WTC11 (cell line): Measurements from ENCODE around the gene DUSP6. TPM values are rescaled to one million over a fixed set of nuclear protein-coding genes. Genes with fewer than 3 reads are reported as not detected.

ENCODE experiments used
- ATAC-seq: fragments of 200-7000 bp; cut with Tn5 transposase; 2 replicates; pipeline ENCODE4 v1.10.0; 2021; ENCODE audit warnings: mild to moderate bottlenecking, moderate library complexity
- CTCF ChIA-PET: fragments of 300-600 bp; sonication (Branson Sonifier 250); formaldehyde crosslinking; loops from one replicate; lab custom pipeline; 2021; ENCODE audit warnings: antibody characterized with exemption; lab: Charles Lee
- POLR2A ChIA-PET: fragments of 350-600 bp; sonication (Branson Sonifier 250); formaldehyde crosslinking; loops from one replicate; lab custom pipeline; 2021; ENCODE audit warnings: antibody characterized with exemption; lab: Charles Lee
- DNase-seq: peaks from one replicate; pipeline ENCODE4 v3.0.0; 2021; ENCODE audit warnings: low spot score
- H3K27ac Mint-ChIP-seq: 2 replicates; pipeline ENCODE4 v1.8.0; 2021; ENCODE audit warnings: mixed read lengths
- H3K27me3 Mint-ChIP-seq: 2 replicates; pipeline ENCODE4 v1.8.0; 2021; ENCODE audit warnings: low read depth, mild to moderate bottlenecking, moderate library complexity, mixed read lengths
- H3K36me3 Mint-ChIP-seq: 2 replicates; pipeline ENCODE4 v1.8.0; 2021; ENCODE audit warnings: mixed read lengths
- H3K4me1 Mint-ChIP-seq: 2 replicates; pipeline ENCODE4 v1.8.0; 2022; ENCODE audit warnings: mixed read lengths
- H3K4me3 Mint-ChIP-seq: 2 replicates; pipeline ENCODE4 v1.8.0; 2021; ENCODE audit warnings: mild to moderate bottlenecking, moderate library complexity, mixed read lengths
- H3K9me3 Mint-ChIP-seq: 2 replicates; pipeline ENCODE4 v1.8.0; 2021; ENCODE audit warnings: mixed read lengths
- ATF3 ChIP-seq: sonication (generic); formaldehyde crosslinking; conservative IDR thresholded peaks from 2 replicates; pipeline ENCODE4 v1.8.1; 2022; ENCODE audit warnings: mild to moderate bottlenecking, missing genetic modification reagents
- CBFB ChIP-seq: sonication (generic); formaldehyde crosslinking; IDR thresholded peaks from 2 replicates; pipeline ENCODE4 v1.8.1; 2022; ENCODE audit warnings: mild to moderate bottlenecking, low read depth, missing genetic modification reagents
- CREB1 ChIP-seq: sonication (generic); formaldehyde crosslinking; IDR thresholded peaks from 2 replicates; pipeline ENCODE4 v1.8.0; 2023; ENCODE audit warnings: mild to moderate bottlenecking, missing genetic modification reagents
- ELF4 ChIP-seq: sonication (generic); formaldehyde crosslinking; IDR thresholded peaks from 2 replicates; pipeline ENCODE4 v1.8.1; 2022; ENCODE audit warnings: low read depth, mild to moderate bottlenecking, moderate library complexity, missing genetic modification reagents
- ERG ChIP-seq: fragments of 250-450 bp; sonication (Bioruptor Pico); IDR thresholded peaks from 2 replicates; pipeline ENCODE4 v1.8.0; 2021; ENCODE audit warnings: mild to moderate bottlenecking
- ETV6 ChIP-seq: sonication (generic); formaldehyde crosslinking; IDR thresholded peaks from 2 replicates; pipeline ENCODE4 v1.8.1; 2022; ENCODE audit warnings: mild to moderate bottlenecking, missing genetic modification reagents
- FOXJ3 ChIP-seq: sonication (generic); formaldehyde crosslinking; IDR thresholded peaks from 2 replicates; pipeline ENCODE4 v1.9.0; 2021; ENCODE audit warnings: missing genetic modification reagents, mild to moderate bottlenecking, borderline replicate concordance
- GRHL2 ChIP-seq: fragments of 250-450 bp; sonication (Bioruptor Pico); IDR thresholded peaks from 2 replicates; pipeline ENCODE4 v1.8.0; 2022; ENCODE audit warnings: mild to moderate bottlenecking, moderate library complexity; ENCODE audit not compliant: insufficient replicate concordance, severe bottlenecking
- JAZF1 ChIP-seq: fragments of 250-450 bp; sonication (Bioruptor Pico); IDR thresholded peaks from 2 replicates; pipeline ENCODE4 v1.9.0; 2021; ENCODE audit warnings: moderate library complexity, mild to moderate bottlenecking, inconsistent platforms
- MXD4 ChIP-seq: fragments of 250-450 bp; sonication (Bioruptor Pico); IDR thresholded peaks from 2 replicates; pipeline ENCODE4 v1.8.0; 2021; ENCODE audit warnings: mild to moderate bottlenecking, moderate library complexity, borderline replicate concordance
- NFYB ChIP-seq: sonication (generic); formaldehyde crosslinking; conservative IDR thresholded peaks from 2 replicates; pipeline ENCODE4 v1.8.0; 2022; ENCODE audit warnings: low read depth, missing genetic modification reagents
- TEAD4 ChIP-seq: sonication (generic); formaldehyde crosslinking; IDR thresholded peaks from 2 replicates; pipeline ENCODE4 v1.8.0; 2022; ENCODE audit warnings: mild to moderate bottlenecking, missing genetic modification reagents
- total RNA-seq: library from RNA; stranded (reverse); gene quantifications from 3 replicates; pipeline ENCODE4 v1.2.3, GENCODE V29; 2021
- TF ChIP-seq, protein P1 (sequence below): sonication (generic); formaldehyde crosslinking; IDR thresholded peaks from 2 replicates; pipeline ENCODE4 v1.8.0; 2023; ENCODE audit warnings: mild to moderate bottlenecking, missing genetic modification reagents
- TF ChIP-seq, protein P2 (sequence below): sonication (generic); formaldehyde crosslinking; IDR thresholded peaks from 2 replicates; pipeline ENCODE4 v1.8.1; 2022; ENCODE audit warnings: mild to moderate bottlenecking, missing genetic modification reagents, moderate library complexity, borderline replicate concordance
- TF ChIP-seq, protein P3 (sequence below): sonication (generic); formaldehyde crosslinking; IDR thresholded peaks from 2 replicates; pipeline ENCODE4 v1.8.0; 2022; ENCODE audit warnings: missing genetic modification reagents
- TF ChIP-seq, protein P4 (sequence below): sonication (generic); formaldehyde crosslinking; IDR thresholded peaks from 2 replicates; pipeline ENCODE4 v1.8.0; 2022; ENCODE audit warnings: mild to moderate bottlenecking, missing genetic modification reagents
- TF ChIP-seq, protein P5 (sequence below): sonication (generic); formaldehyde crosslinking; IDR thresholded peaks from 2 replicates; pipeline ENCODE4 v1.8.1; 2022; ENCODE audit warnings: low read depth, missing genetic modification reagents, borderline replicate concordance
- TF ChIP-seq, protein P6 (sequence below): fragments of 250-450 bp; sonication (Bioruptor Pico); IDR thresholded peaks from 2 replicates; pipeline ENCODE4 v1.9.0; 2021; ENCODE audit warnings: moderate library complexity, mild to moderate bottlenecking, inconsistent platforms, borderline replicate concordance

Gene DUSP6
- total RNA-seq, 1 experiment from 2014 or later = 245 TPM

DNA sequence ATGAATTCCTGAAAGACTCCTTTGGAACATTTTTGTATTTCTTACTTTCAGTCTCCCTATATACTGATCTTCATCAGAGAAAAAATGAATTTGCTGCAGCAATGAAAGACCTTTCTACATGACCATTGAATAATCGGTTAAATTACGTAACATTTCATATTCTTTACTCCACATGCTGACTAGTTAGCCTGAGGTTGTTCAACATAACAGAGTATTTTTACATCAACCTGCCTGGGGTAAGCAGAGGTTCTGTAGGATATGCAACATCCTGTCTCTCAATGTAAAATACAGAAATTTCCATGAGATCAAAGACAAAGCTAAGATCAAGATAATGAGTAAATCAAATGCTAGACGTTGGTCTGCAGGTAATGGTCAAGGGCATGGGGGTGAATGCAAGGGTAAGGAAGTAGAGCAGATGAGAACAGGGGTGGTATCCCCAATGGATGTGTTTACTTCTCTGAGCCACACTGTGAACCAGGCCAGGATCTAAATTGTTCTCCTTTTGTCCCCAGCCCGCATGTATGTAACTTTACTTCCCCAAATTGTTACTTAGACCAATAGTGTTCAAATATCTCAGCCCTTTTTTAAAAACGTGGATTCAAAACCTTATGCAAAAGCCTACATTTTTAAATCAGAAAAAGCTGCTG lies 45.4 kb downstream of the DUSP6 start:
- POLR2A ChIA-PET = interaction anchor here (0.9 kb wide), 1 partner anchor 208 kb away, joined by 3 read pairs; no protein-coding TSS in a partner anchor
- no peaks in the 10 kb centered on the region; the same call in 1 of the 2 replicates for H3K27me3 Mint-ChIP-seq
- peak; percentile 51 for ATAC-seq
- H3K4me3 Mint-ChIP-seq = no peak overlapping the region
- TF ChIP-seq ERG (CRISPR knock-in tag) (no peak), CBFB (CRISPR knock-in tag) (no peak), TEAD4 (CRISPR knock-in tag) (no peak), CREB1 (no peak)
- TF ChIP-seq, all 79 proteins: peak for 0
- Mint-ChIP-seq H3K36me3 (no peaks in the 10 kb centered on the region), H3K4me1 (peaks cover 21% of the 10 kb centered on the region), H3K27ac (peak overlapping the region; percentile 26; the same call in 1 of the 2 replicates), H3K9me3 (no peaks in the 10 kb centered on the region)
- CTCF ChIA-PET = no interaction called here
- no peak for DNase-seq

- no peak for ATAC-seq
- TF ChIP-seq ELF4 (CRISPR knock-in tag) = no peak
- TF ChIP-seq CREB1 = no peak
- TF ChIP-seq, protein P1, sequence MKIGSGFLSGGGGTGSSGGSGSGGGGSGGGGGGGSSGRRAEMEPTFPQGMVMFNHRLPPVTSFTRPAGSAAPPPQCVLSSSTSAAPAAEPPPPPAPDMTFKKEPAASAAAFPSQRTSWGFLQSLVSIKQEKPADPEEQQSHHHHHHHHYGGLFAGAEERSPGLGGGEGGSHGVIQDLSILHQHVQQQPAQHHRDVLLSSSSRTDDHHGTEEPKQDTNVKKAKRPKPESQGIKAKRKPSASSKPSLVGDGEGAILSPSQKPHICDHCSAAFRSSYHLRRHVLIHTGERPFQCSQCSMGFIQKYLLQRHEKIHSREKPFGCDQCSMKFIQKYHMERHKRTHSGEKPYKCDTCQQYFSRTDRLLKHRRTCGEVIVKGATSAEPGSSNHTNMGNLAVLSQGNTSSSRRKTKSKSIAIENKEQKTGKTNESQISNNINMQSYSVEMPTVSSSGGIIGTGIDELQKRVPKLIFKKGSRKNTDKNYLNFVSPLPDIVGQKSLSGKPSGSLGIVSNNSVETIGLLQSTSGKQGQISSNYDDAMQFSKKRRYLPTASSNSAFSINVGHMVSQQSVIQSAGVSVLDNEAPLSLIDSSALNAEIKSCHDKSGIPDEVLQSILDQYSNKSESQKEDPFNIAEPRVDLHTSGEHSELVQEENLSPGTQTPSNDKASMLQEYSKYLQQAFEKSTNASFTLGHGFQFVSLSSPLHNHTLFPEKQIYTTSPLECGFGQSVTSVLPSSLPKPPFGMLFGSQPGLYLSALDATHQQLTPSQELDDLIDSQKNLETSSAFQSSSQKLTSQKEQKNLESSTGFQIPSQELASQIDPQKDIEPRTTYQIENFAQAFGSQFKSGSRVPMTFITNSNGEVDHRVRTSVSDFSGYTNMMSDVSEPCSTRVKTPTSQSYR (CRISPR knock-in tag) = no peak
- TF ChIP-seq, protein P2, sequence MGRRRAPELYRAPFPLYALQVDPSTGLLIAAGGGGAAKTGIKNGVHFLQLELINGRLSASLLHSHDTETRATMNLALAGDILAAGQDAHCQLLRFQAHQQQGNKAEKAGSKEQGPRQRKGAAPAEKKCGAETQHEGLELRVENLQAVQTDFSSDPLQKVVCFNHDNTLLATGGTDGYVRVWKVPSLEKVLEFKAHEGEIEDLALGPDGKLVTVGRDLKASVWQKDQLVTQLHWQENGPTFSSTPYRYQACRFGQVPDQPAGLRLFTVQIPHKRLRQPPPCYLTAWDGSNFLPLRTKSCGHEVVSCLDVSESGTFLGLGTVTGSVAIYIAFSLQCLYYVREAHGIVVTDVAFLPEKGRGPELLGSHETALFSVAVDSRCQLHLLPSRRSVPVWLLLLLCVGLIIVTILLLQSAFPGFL (CRISPR knock-in tag) = no peak
- no peak for TF ChIP-seq FOXJ3 (CRISPR knock-in tag)
- Mint-ChIP-seq H3K36me3 (no peaks in the 10 kb centered on the region), H3K27ac (no peak overlapping the region), H3K27me3 (no peaks in the 10 kb centered on the region; the same call in 1 of the 2 replicates), H3K4me1 (peaks cover 21% of the 10 kb centered on the region), H3K9me3 (no peaks in the 10 kb centered on the region), H3K4me3 (no peak overlapping the region)
- ChIA-PET POLR2A (no interaction called here), CTCF (no interaction called here)
- DNase-seq = no peak
These were observed 46.9 kb downstream of the DUSP6 start for GRCh38 chr12:89305373-89305772.

DNA sequence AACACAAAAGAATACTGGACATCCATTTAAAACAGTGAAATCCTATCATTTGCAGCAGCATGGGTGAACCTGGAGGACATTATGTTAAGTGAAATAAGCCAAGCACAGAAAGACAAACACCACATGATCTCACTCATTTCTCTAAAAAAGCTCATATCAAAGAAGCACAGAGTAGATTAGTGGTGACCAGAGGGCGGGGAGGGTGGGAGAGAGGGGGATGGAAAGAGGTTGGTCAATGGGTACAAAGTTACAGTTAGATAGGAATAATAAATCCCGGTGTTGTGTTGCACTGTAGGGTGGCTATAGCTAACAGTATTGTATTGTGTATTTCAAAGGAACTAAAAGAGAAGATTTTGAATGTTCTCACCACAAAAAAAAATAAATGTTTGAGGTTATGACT lies 52.4 kb downstream of the DUSP6 start:
- Mint-ChIP-seq H3K9me3 (no peaks in the 10 kb centered on the region), H3K4me3 (no peak overlapping the region), H3K27me3 (no peaks in the 10 kb centered on the region), H3K27ac (no peak overlapping the region), H3K4me1 (no peaks in the 10 kb centered on the region), H3K36me3 (no peaks in the 10 kb centered on the region)
- DNase-seq = no peak
- POLR2A ChIA-PET = no interaction called here
- CTCF ChIA-PET = no interaction called here
- no peak for ATAC-seq
- TF ChIP-seq MXD4 (CRISPR knock-in tag) (no peak), ETV6 (no peak), NFYB (no peak), GRHL2 (CRISPR knock-in tag) (no peak), JAZF1 (no peak), ATF3 (CRISPR knock-in tag) (no peak)
- TF ChIP-seq, protein P3, sequence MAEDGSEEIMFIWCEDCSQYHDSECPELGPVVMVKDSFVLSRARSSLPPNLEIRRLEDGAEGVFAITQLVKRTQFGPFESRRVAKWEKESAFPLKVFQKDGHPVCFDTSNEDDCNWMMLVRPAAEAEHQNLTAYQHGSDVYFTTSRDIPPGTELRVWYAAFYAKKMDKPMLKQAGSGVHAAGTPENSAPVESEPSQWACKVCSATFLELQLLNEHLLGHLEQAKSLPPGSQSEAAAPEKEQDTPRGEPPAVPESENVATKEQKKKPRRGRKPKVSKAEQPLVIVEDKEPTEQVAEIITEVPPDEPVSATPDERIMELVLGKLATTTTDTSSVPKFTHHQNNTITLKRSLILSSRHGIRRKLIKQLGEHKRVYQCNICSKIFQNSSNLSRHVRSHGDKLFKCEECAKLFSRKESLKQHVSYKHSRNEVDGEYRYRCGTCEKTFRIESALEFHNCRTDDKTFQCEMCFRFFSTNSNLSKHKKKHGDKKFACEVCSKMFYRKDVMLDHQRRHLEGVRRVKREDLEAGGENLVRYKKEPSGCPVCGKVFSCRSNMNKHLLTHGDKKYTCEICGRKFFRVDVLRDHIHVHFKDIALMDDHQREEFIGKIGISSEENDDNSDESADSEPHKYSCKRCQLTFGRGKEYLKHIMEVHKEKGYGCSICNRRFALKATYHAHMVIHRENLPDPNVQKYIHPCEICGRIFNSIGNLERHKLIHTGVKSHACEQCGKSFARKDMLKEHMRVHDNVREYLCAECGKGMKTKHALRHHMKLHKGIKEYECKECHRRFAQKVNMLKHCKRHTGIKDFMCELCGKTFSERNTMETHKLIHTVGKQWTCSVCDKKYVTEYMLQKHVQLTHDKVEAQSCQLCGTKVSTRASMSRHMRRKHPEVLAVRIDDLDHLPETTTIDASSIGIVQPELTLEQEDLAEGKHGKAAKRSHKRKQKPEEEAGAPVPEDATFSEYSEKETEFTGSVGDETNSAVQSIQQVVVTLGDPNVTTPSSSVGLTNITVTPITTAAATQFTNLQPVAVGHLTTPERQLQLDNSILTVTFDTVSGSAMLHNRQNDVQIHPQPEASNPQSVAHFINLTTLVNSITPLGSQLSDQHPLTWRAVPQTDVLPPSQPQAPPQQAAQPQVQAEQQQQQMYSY (CRISPR knock-in tag) = no peak
- TF ChIP-seq, protein P4, sequence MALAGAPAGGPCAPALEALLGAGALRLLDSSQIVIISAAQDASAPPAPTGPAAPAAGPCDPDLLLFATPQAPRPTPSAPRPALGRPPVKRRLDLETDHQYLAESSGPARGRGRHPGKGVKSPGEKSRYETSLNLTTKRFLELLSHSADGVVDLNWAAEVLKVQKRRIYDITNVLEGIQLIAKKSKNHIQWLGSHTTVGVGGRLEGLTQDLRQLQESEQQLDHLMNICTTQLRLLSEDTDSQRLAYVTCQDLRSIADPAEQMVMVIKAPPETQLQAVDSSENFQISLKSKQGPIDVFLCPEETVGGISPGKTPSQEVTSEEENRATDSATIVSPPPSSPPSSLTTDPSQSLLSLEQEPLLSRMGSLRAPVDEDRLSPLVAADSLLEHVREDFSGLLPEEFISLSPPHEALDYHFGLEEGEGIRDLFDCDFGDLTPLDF (CRISPR knock-in tag) = no peak
- TF ChIP-seq, protein P5, sequence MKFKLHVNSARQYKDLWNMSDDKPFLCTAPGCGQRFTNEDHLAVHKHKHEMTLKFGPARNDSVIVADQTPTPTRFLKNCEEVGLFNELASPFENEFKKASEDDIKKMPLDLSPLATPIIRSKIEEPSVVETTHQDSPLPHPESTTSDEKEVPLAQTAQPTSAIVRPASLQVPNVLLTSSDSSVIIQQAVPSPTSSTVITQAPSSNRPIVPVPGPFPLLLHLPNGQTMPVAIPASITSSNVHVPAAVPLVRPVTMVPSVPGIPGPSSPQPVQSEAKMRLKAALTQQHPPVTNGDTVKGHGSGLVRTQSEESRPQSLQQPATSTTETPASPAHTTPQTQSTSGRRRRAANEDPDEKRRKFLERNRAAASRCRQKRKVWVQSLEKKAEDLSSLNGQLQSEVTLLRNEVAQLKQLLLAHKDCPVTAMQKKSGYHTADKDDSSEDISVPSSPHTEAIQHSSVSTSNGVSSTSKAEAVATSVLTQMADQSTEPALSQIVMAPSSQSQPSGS (CRISPR knock-in tag) = no peak
- TF ChIP-seq, protein P6, sequence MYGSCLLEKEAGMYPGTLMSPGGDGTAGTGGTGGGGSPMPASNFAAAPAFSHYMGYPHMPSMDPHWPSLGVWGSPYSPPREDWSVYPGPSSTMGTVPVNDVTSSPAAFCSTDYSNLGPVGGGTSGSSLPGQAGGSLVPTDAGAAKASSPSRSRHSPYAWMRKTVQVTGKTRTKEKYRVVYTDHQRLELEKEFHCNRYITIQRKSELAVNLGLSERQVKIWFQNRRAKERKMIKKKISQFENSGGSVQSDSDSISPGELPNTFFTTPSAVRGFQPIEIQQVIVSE (CRISPR knock-in tag) = no peak
